GM23338 (cell line): ENCODE results near the gene MEGF6. TPM values are rescaled to one million over a fixed set of nuclear protein-coding genes. Genes with fewer than 3 reads are reported as not detected.

Experiments used
- ATAC-seq: fragments of 200-7000 bp; cut with Tn5 transposase; 3 replicates; pipeline ENCODE4 v1.9.1; 2020
- DNase-seq: peaks from one replicate; pipeline ENCODE4 v3.0.0-alpha.2; 2015; ENCODE audit warnings: low spot score
- H2AFZ ChIP-seq: fragments of 200-600 bp; sonication (generic); 2 replicates; pipeline ENCODE4 v1.8.0; 2016; ENCODE audit warnings: antibody characterized with exemption, mild to moderate bottlenecking, moderate library complexity
- H3F3A ChIP-seq: fragments of 200-600 bp; sonication (generic); replicated peaks from 2 replicates; pipeline ENCODE4 v1.8.0; 2017; ENCODE audit warnings: antibody characterized with exemption, mixed run types, low read depth
- H3K27ac ChIP-seq: fragments of 200-600 bp; sonication (generic); 2 replicates; pipeline ENCODE4 v1.6.1; 2016; ENCODE audit warnings: low read depth
- H3K27me3 ChIP-seq: fragments of 200-600 bp; sonication (generic); 2 replicates; pipeline ENCODE4 v1.8.0; 2016; ENCODE audit warnings: mild to moderate bottlenecking, mixed run types, moderate library complexity; ENCODE audit not compliant: insufficient read depth
- H3K36me3 ChIP-seq: fragments of 200-600 bp; sonication (generic); 2 replicates; pipeline ENCODE4 v1.8.0; 2016; ENCODE audit warnings: mild to moderate bottlenecking; ENCODE audit not compliant: insufficient read depth
- H3K4me1 ChIP-seq: fragments of 200-600 bp; sonication (generic); 2 replicates; pipeline ENCODE4 v1.8.0; 2016; ENCODE audit warnings: mild to moderate bottlenecking, moderate library complexity; ENCODE audit not compliant: insufficient read depth
- H3K4me2 ChIP-seq: fragments of 200-600 bp; sonication (generic); 2 replicates; pipeline ENCODE4 v1.7.1; 2017; ENCODE audit warnings: mixed run types
- H3K4me3 ChIP-seq: fragments of 200-600 bp; sonication (generic); 2 replicates; pipeline ENCODE4 v1.6.1; 2016; ENCODE audit warnings: mixed run types
- H3K79me2 ChIP-seq: fragments of 200-600 bp; sonication (generic); replicated peaks from 2 replicates; pipeline ENCODE4 v1.8.0; 2017; ENCODE audit warnings: mild to moderate bottlenecking; ENCODE audit not compliant: insufficient read depth
- H3K9me2 ChIP-seq: fragments of 200-600 bp; sonication (generic); 2 replicates; pipeline ENCODE4 v1.8.0; 2017; ENCODE audit not compliant: insufficient read depth
- H4K20me1 ChIP-seq: fragments of 200-600 bp; sonication (generic); replicated peaks from 2 replicates; pipeline ENCODE4 v1.8.0; 2017; ENCODE audit warnings: mild to moderate bottlenecking; ENCODE audit not compliant: insufficient read depth
- H3K27ac Mint-ChIP-seq: 2 replicates; pipeline ENCODE4 v1.8.0; 2020; ENCODE audit warnings: inconsistent platforms, mild to moderate bottlenecking, moderate library complexity, mixed read lengths
- H3K27me3 Mint-ChIP-seq: 3 replicates; pipeline ENCODE4 v1.8.0; 2022; ENCODE audit warnings: low read depth, mild to moderate bottlenecking, moderate library complexity, mixed read lengths, inconsistent platforms; ENCODE audit not compliant: insufficient read depth, poor library complexity
- H3K36me3 Mint-ChIP-seq: 3 replicates; pipeline ENCODE4 v1.8.0; 2021; ENCODE audit warnings: low read depth, mild to moderate bottlenecking, inconsistent platforms, moderate library complexity, mixed read lengths
- H3K4me1 Mint-ChIP-seq: 3 replicates; pipeline ENCODE4 v1.8.0; 2020; ENCODE audit warnings: mild to moderate bottlenecking, inconsistent platforms, mixed read lengths
- H3K4me3 Mint-ChIP-seq: 3 replicates; pipeline ENCODE4 v1.8.0; 2021; ENCODE audit warnings: moderate library complexity, mild to moderate bottlenecking, inconsistent platforms, mixed read lengths
- H3K9me3 Mint-ChIP-seq: 3 replicates; pipeline ENCODE4 v1.8.0; 2020; ENCODE audit warnings: moderate library complexity, mild to moderate bottlenecking, inconsistent platforms, mixed read lengths
- CREB1 ChIP-seq: fragments of 250-450 bp; sonication (Bioruptor Pico); IDR thresholded peaks from 2 replicates; pipeline ENCODE4 v1.5.0; 2020; ENCODE audit warnings: low read depth, mild to moderate bottlenecking, moderate library complexity
- EZH2 ChIP-seq: fragments of 200-600 bp; sonication (generic); IDR thresholded peaks from one replicate; pipeline ENCODE4 v1.8.0; 2017; ENCODE audit warnings: antibody characterized with exemption, mild to moderate bottlenecking, low read depth; ENCODE audit not compliant: unreplicated experiment
- EZH2phosphoT487 ChIP-seq: fragments of 200-600 bp; sonication (generic); IDR thresholded peaks from one replicate; pipeline ENCODE4 v1.8.1; 2018; ENCODE audit warnings: antibody characterized with exemption; ENCODE audit not compliant: unreplicated experiment
- POLR2AphosphoS5 ChIP-seq: IDR thresholded peaks from 2 replicates; pipeline ENCODE4 v1.6.1; 2016; ENCODE audit warnings: antibody characterized with exemption, low read depth
- REST ChIP-seq: IDR thresholded peaks from one replicate; pipeline ENCODE4 v1.6.1; 2018; ENCODE audit warnings: antibody characterized with exemption; ENCODE audit not compliant: unreplicated experiment
- STAT1 ChIP-seq: IDR thresholded peaks from one replicate; pipeline ENCODE4 v1.6.1; 2016; ENCODE audit warnings: antibody characterized with exemption; ENCODE audit not compliant: unreplicated experiment
- ZNF114 ChIP-seq: fragments of 250-450 bp; sonication (Bioruptor Pico); IDR thresholded peaks from 2 replicates; pipeline ENCODE4 v1.5.0; 2020; ENCODE audit warnings: mild to moderate bottlenecking, moderate library complexity
- polyA plus RNA-seq: library from polyadenylated mRNA; unstranded; fragments of >200 nt; fragmentation: Nextera tagmentation; extraction: Ambion mirVana; gene quantifications from 2 replicates; pipeline ENCODE4 v1.2.1, GENCODE V29; 2016
- total RNA-seq: library from RNA; depleted of rRNA; stranded (reverse); fragments of >200 nt; shearing (Covaris generic); gene quantifications from 2 replicates; pipeline ENCODE4 v1.2.3, GENCODE V29; 2014
- TF ChIP-seq, protein P1 (sequence below), 2 experiments: fragments of 200-600 bp in 1 of 2; sonication (generic) in 1 of 2; conservative IDR thresholded peaks; 2 replicates each; pipeline versions ENCODE4 v1.5.1 to v1.6.1; 2016 to 2017; ENCODE audit warnings: antibody characterized with exemption in 2 of 2, low read depth in 2 of 2, mild to moderate bottlenecking in 2 of 2, moderate library complexity in 1 of 2
- TF ChIP-seq, protein P2 (sequence below): fragments of 250-450 bp; sonication (Bioruptor Pico); IDR thresholded peaks from 2 replicates; pipeline ENCODE4 v1.5.0; 2020; ENCODE audit warnings: mild to moderate bottlenecking, moderate library complexity
- TF ChIP-seq, protein P3 (sequence below): IDR thresholded peaks from 2 replicates; pipeline ENCODE4 v1.6.1; 2016; ENCODE audit warnings: antibody characterized with exemption

The MEGF6 gene
- total and polyA plus RNA-seq, 2 experiments from 2014 or later: 4.0 to 21.4 TPM

- H3K4me1 ChIP-seq: peaks cover 17% of the 10 kb centered on the region; the same call in 1 of the 2 replicates
- Mint-ChIP-seq H3K27ac (no peak overlapping the region), H3K36me3 (no peaks in the 10 kb centered on the region; the same call in 2 of the 3 replicates), H3K27me3 (peaks cover 4% of the 10 kb centered on the region), H3K9me3 (no peaks in the 10 kb centered on the region), H3K4me3 (no peak overlapping the region), H3K4me1 (peaks cover 18% of the 10 kb centered on the region)
- no peak overlapping the region for H2AFZ ChIP-seq
- no peaks in the 10 kb centered on the region for H3K79me2 ChIP-seq
- no peak overlapping the region for H3K27ac ChIP-seq
- DNase-seq: peak; percentile 61
- H3K4me3 ChIP-seq: no peak overlapping the region
- peak overlapping the region; percentile 38; the same call in 1 of the 2 replicates for H3K4me2 ChIP-seq
- peak; percentile 62 for ATAC-seq
- no peaks in the 10 kb centered on the region for H3K9me2 ChIP-seq
- H3F3A ChIP-seq: 0 out of 2 replicates have a peak, but pooled peaks cover 3% of the 10 kb centered on the region
- H4K20me1 ChIP-seq: no peaks in the 10 kb centered on the region; the same call in 1 of the 2 replicates
- no peak for TF ChIP-seq STAT1
- TF ChIP-seq, protein P1, sequence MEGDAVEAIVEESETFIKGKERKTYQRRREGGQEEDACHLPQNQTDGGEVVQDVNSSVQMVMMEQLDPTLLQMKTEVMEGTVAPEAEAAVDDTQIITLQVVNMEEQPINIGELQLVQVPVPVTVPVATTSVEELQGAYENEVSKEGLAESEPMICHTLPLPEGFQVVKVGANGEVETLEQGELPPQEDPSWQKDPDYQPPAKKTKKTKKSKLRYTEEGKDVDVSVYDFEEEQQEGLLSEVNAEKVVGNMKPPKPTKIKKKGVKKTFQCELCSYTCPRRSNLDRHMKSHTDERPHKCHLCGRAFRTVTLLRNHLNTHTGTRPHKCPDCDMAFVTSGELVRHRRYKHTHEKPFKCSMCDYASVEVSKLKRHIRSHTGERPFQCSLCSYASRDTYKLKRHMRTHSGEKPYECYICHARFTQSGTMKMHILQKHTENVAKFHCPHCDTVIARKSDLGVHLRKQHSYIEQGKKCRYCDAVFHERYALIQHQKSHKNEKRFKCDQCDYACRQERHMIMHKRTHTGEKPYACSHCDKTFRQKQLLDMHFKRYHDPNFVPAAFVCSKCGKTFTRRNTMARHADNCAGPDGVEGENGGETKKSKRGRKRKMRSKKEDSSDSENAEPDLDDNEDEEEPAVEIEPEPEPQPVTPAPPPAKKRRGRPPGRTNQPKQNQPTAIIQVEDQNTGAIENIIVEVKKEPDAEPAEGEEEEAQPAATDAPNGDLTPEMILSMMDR (conservative IDR thresholded peaks at IDR 0.05; ENCODE audit: low read depth in 2 of 2): no peak
- no peak for TF ChIP-seq CREB1 (CRISPR knock-in tag)
- TF ChIP-seq, protein P2, sequence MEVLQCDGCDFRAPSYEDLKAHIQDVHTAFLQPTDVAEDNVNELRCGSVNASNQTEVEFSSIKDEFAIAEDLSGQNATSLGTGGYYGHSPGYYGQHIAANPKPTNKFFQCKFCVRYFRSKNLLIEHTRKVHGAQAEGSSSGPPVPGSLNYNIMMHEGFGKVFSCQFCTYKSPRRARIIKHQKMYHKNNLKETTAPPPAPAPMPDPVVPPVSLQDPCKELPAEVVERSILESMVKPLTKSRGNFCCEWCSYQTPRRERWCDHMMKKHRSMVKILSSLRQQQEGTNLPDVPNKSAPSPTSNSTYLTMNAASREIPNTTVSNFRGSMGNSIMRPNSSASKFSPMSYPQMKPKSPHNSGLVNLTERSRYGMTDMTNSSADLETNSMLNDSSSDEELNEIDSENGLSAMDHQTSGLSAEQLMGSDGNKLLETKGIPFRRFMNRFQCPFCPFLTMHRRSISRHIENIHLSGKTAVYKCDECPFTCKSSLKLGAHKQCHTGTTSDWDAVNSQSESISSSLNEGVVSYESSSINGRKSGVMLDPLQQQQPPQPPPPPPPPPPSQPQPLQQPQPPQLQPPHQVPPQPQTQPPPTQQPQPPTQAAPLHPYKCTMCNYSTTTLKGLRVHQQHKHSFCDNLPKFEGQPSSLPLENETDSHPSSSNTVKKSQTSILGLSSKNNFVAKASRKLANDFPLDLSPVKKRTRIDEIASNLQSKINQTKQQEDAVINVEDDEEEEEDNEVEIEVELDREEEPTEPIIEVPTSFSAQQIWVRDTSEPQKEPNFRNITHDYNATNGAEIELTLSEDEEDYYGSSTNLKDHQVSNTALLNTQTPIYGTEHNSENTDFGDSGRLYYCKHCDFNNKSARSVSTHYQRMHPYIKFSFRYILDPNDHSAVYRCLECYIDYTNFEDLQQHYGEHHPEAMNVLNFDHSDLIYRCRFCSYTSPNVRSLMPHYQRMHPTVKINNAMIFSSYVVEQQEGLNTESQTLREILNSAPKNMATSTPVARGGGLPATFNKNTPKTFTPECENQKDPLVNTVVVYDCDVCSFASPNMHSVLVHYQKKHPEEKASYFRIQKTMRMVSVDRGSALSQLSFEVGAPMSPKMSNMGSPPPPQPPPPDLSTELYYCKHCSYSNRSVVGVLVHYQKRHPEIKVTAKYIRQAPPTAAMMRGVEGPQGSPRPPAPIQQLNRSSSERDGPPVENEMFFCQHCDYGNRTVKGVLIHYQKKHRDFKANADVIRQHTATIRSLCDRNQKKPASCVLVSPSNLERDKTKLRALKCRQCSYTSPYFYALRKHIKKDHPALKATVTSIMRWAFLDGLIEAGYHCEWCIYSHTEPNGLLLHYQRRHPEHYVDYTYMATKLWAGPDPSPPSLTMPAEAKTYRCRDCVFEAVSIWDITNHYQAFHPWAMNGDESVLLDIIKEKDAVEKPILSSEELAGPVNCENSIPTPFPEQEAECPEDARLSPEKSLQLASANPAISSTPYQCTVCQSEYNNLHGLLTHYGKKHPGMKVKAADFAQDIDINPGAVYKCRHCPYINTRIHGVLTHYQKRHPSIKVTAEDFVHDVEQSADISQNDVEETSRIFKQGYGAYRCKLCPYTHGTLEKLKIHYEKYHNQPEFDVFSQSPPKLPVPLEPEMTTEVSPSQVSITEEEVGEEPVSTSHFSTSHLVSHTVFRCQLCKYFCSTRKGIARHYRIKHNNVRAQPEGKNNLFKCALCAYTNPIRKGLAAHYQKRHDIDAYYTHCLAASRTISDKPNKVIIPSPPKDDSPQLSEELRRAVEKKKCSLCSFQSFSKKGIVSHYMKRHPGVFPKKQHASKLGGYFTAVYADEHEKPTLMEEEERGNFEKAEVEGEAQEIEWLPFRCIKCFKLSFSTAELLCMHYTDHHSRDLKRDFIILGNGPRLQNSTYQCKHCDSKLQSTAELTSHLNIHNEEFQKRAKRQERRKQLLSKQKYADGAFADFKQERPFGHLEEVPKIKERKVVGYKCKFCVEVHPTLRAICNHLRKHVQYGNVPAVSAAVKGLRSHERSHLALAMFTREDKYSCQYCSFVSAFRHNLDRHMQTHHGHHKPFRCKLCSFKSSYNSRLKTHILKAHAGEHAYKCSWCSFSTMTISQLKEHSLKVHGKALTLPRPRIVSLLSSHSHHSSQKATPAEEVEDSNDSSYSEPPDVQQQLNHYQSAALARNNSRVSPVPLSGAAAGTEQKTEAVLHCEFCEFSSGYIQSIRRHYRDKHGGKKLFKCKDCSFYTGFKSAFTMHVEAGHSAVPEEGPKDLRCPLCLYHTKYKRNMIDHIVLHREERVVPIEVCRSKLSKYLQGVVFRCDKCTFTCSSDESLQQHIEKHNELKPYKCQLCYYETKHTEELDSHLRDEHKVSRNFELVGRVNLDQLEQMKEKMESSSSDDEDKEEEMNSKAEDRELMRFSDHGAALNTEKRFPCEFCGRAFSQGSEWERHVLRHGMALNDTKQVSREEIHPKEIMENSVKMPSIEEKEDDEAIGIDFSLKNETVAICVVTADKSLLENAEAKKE (CRISPR knock-in tag): no peak
- no peak for TF ChIP-seq ZNF114 (CRISPR knock-in tag)
- TF ChIP-seq, protein P3, sequence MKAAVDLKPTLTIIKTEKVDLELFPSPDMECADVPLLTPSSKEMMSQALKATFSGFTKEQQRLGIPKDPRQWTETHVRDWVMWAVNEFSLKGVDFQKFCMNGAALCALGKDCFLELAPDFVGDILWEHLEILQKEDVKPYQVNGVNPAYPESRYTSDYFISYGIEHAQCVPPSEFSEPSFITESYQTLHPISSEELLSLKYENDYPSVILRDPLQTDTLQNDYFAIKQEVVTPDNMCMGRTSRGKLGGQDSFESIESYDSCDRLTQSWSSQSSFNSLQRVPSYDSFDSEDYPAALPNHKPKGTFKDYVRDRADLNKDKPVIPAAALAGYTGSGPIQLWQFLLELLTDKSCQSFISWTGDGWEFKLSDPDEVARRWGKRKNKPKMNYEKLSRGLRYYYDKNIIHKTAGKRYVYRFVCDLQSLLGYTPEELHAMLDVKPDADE: no peak
- no peak for TF ChIP-seq EZH2phosphoT487
- no peak for TF ChIP-seq POLR2AphosphoS5
- no peak for TF ChIP-seq EZH2
- no peak for TF ChIP-seq REST
- no peaks in the 10 kb centered on the region for H3K27me3 ChIP-seq
- no peaks in the 10 kb centered on the region for H3K36me3 ChIP-seq
Observed at GRCh38 chr1:3598522-3599285, 12.6 kb downstream of the MEGF6 start.
